ENCODE results near the gene CCDC57.

CCDC57 gene

DNA sequence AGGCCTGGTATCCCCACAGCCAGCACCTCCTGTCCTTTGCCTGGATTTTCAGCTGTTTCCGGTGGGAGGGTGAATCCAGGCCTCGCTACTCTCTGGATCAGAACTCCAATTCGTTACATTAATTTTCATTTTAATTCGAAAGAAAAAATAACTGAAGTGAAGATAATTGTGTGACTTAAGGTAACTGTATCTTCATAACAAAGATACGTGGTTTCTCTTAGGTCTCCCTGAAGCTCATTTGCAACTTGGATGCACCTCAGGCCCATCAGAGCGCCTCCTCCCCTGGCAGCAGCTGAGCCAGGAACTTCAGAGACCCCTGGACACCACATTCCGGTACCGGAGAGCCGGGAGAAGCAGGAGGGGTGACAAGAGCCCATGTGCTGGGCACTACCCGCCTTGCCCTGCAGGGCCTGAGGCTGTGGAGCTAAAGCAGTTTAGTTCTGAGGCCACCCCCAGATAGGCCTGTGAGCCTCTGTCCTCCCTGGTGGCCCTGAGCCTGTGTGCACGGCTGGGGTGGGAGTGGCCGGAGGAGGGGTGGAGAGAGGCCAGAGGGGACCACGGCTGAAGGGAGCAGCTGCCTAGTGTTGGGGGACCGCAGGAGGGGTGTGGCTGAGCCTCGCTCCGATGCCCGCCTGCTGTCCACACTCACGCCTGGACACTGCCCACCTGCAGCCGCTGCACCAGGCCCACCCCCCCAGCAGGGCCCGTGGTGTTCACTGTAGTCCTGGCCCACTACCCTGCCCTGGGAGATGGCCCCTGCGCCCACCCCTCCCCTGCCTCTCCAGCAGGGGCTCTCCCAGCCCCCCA, 135.7 kb downstream of the CCDC57 start:
- no peak for DNase-seq

DNA sequence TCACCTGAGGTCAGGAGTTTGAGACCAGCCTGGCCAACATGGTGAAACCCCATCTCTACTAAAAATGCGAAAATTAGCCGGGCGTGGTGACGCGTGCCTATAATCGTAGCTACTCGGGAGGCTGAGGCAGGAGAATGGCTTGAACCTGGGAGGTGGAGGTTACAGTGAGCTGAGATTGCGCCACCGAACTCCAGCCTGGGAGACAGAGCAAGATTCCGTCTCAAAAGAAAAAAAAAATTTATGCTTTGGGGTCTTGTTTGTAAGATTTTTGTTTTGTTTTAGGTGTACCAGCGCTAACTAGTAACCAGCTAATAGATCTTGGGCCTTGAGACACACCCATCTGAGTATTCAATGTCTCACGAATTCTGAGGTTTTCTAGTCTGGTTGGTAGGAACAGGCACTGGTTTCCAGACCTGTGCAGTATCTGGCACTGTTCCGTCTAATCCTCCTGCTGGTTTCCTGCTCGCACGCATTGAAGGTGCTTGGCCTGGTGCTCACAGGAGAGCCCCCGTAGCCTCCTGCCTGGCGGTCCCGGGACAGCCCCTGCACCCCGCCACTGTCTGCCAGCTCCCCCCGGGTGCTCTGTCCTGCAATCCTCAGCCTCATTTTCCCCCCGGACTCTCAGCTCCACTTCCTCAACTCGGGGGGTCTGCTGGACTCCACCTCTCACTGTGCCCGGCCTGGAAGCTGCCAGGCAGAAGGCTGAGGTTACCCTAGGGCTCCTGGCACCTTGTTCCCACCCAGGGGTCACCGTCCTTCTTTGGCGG, 136.4 kb downstream of the CCDC57 start:
- DNase-seq = no peak

DNA sequence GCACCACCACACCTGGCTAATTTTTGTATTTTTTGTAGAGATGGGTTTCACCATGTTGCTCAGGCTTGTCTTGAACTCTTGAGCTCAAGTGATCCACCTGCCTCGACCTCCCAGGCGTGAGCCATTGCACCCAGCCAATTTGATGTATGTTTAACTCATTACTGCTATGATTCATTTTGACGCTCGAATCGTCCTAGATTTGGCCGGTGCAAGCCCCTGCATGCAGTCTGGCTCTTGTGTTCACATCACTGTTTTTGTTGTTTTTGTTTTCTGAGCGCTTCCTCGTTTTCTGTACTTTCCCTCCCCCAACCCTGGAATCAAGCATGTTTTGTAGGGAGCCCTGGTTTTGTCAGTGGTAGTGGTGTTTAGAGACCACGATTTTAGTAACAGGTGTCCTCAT, 139.2 kb downstream of the CCDC57 start:
- no peak for DNase-seq

DNA sequence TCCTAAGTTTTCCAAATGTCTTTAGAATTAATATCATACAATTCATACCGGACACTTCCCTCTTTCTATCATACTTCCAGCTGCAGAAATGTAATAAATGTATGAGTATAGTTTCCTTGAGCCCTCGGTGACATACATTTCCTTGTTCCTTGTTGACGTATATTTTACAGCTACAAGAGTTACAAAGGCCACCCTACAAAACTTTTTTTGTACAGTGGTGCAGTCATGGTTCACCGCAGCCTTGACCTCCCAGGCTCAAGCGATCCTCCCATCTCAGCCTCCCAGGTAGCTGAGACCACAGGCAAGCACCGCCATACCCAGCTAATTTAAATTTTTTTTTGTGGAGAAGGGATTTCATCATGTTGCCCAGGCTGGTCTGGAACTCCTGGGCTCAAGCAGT, 139.8 kb downstream of the CCDC57 start:
- DNase-seq = no peak

DNA sequence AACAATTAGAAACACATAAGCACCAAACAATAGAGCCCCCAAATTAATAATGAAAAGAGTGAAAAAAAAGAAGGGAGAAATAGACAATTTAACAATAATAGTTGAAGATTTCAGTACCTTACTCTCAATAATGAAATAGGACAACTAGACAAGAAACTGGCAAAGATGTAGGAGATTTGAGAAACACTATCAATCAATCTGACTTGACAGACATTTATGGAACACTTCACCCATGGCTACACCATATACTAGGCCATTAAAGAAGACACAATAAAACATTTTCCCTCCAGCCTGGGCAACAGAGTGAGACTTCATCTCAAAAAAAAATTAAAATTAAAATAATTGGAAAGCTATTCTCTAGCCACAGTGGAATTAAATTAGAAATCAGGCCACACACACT, 142.0 kb downstream of the CCDC57 start:
- no peak for DNase-seq

DNA sequence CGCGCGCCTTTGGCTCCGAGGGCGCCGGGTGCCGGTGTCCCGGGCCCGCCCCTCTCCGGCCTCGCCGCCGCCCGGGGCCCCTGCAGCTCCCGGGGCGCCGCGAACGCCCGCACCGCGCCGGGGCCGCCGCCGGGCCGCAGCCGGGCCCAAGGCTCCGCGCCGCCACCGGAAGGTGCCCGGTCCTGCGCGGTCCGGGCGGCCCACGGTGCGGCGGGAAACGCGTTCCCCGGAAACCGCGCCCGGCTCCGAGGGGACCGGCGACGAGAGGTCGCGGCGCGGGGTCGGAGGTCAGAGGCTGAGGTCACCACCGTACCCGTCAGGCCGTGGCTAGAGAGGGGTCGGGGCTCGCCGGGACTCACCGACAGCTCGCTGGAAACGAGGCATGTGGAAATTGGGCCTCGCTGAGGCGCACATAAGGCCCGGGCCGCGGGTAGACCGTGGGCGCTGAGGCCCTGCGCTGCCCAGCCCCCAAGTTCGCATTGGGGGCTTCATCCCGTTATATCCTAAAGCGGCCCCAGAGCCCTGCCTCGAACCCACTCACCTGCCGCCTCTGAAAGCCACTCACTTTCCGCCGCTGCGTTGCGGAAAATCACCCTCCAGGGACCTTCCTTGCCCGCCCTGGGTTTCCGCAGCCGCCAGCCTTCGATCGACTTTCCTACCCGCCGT, 146.9 kb downstream of the CCDC57 start, which contains the start of gene DUS1L:
DUS1L (minus strand) TSS at position 167 of the 666 bp plus-strand sequence. CDS start 745 bp downstream, outside the sequence.
- peak; percentile 10 for DNase-seq

DNA sequence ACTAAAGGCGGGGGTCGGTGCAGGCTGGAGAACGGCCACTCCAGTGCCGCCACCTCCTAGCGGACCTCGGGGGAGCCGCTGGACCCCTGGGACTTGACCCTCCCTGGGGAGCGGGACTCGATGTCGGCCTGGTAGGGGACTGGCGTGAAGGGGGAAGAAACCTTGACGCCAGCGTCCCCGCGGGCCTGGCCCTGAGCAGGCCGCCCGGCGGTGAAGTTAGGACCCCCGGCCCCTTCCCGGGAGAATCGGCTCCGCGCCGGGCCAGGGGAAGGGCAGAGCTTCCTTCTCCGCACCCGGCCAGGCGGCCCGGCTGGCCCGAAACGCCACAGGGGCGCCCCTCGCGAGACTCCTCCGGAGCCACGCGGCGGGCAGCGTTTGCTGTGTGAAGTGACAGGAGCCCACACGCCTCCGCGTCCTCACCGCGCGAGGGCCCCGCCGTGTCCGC, 147.4 kb downstream of the CCDC57 start:
- DNase-seq = no peak

DNA sequence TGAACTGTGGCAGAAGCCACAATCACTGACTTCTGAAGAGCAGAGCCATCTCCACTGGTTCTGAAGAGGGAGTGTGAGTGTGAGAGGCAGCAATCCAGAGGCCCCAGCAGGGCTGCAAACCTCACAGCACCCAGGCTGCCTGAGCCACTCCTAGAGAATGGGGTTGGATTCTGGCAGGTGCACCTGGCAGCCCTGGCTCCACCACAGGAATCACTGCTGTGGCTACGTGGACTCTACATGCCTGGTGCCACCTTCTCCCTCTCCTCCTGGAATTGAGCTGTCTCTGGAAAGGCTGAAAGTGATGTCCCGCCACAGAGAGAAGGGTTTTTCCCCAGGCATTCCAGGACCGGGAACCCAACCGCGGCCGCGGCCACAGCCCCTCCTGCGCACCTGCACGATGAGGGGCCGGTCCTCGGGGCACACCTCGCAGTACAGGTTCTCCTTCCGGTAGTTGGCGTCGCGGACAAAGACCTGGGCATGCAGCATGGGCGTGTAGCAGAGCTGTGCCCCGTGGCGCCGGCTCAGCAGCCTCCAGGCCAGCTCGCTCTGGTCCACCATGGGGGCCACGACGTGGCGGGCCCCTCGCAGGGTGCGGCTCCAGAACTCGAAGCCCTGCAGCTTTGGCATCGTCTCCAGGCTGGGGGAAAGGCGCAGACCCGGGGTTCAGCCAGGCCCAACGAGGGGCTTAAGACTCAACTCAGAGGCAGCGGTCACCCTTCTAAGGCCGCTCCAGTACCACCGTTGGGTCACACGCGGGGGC, 148.0 kb downstream of the CCDC57 start:
- DNase-seq = peak; percentile 39

DNA sequence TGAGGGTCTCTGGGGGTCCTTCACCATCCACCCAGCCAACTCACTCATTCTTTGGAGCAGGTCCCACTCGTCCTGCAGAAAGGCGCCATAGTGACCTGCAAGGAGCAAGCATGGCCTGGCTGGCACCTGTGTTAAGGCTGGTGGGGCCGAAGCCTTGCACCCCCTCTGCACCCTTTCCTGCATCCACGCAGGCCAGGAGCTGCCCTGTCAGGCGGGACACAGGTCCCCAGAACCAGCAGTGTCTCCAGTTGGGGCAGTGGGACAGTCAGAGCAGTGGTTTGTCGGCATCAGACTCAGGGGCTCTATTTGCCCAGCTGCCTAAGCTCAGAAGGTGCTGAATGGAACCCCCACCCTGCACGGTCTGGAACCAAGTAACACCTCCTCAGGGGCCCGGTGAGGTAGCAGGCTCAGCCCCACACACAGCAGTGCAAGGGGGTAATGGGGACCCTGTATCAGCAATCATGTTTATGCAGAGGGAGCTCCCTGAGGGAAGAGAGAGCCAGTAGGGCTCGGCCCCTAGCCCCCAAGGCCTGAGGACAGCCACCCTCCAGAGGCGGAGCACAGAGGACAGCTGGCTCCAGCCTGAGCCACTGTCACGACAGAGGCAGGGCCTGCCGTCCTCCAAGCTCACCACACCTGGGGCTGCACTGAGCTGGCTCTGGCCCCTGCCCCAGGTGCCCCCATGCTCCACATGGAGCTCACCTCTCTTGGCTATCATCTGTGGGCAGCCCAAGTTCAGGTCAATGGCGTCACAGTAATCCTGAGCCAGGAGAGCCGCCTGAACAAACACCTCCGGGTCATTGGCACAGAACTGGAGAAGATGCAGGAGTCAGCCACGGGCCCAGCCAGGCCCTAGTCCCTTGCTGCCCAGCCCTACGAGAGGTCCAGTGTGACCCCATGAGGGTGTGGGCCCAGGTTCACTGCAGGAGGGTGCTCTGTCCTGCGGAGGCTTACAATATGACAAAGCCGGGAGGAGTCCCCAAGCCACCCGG, 148.9 kb downstream of the CCDC57 start:
- DNase-seq = no peak

DNA sequence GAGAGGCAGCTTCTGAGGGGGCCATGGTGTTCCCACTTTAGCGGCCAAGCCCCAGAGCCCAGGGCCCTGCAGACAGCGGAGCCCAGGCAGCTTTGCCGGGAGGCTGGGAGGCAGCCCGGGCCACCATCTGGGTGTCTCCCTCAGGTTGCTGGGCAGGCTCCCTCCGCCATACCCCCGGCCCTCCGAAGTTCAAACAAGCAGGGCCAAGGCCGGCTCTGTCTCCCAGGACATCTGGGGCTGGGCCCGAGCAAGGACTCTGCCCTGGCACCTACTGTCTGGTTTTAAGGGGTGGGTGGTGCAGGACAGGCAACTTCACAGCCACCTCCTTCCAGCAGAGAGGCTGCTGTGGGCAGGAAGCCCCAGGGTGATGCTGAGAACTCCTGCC, 149.7 kb downstream of the CCDC57 start:
- DNase-seq = no peak

DNA sequence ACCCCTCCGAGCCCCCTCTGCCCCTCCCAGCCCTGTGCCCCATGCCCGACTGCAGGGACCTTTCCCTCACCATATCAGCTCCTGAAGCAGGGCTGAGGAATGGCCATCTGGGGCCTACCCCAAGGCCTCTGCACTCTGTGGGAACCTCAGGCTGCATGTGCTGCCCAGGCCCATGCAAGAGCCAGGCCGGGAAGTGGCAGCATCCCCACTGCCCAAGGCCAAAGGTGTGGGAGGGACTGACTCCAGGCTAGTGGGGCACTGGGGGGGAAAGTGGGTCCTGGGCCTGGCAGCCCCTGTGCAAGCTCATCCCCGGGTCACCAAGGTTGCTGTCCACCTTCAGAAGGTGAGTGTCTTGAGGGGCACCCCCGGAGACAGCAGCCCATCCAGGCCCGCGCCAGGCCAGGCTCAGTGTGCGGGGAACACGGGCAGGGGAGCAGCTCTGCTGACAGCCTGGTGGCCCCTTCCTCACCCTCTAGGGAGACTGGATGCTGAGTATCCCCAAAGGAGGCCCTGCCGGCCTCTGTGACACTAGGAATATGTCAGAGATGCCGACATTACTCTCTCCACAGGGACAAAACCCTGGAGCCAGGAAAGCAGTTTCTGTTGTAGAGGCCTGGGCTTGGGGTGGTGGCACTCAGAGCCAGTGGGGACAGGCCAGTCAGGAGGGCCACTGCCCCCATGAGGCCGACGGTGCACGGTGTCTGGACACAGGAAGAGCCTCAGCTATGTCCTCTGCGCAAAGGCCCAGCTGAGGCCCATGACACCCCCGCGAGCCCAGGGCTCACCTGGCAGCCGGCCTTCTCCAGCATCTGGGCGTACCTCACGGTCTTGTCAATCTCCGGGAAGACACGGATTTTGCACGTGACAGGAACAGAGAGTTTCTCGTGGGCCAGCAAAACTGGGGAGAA, 150.3 kb downstream of the CCDC57 start:
- no peak for DNase-seq

DNA sequence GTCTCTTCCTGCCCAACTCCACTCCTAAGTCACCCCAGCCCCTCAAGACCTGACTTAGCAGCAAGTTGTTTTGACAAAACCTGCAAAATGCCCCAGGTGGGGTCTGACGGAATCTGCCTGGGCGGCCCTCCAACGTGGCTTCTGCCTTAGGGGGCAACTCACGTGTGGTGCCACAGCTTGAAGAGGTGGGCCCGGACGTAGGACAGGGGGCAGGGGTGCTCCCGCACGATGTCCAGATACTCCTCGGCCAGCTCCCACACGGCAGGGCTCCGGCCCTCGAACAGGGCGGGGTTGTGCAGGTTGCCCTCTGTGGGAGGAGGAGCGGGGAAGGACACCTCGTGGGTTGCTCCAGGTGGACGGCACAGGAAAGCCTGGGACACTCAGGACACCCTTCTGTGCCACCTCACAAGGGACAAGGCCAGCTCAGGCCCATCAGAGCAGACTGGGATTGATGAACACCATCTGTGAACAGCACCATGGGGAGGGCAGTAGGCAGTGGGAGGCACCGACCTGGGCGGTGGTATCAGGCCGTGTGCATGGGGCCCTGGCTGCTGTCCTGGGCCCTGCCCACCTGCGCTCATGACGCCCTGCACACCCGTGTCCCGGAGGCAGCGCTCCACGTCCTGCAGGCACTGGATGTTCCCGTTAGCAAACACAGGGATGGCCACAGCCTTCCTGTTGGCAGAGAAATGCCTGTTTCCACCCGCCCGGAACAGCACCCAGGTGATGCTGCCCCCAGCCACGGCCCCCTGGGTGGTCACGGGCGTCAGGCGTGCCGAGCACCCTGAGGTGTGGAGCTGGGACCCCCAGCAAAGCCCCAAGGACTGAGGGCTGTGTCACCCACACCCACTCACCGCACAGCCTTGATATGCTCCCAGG, 151.4 kb downstream of the CCDC57 start:
- DNase-seq = no peak

DNA sequence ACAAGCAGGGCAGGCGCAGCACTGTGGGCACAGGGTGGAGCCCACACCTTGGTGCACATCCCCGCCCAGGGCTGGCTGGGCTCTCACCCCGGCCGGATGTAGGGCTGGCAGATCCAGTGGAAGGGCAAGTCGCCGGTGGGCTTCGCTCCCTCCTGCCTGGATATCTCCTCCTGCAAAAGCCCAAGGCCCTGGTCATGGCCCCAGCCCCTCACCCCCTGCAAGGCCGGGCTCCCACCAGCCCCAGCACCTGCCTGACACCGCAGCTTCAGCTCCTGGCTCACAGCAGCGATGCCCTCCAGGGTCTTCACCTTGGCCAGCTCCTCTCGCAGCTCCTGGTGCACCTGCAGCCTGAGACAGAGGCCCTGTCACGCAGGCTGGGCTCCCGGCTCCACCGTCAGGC, 152.0 kb downstream of the CCDC57 start:
- no peak for DNase-seq

DNA sequence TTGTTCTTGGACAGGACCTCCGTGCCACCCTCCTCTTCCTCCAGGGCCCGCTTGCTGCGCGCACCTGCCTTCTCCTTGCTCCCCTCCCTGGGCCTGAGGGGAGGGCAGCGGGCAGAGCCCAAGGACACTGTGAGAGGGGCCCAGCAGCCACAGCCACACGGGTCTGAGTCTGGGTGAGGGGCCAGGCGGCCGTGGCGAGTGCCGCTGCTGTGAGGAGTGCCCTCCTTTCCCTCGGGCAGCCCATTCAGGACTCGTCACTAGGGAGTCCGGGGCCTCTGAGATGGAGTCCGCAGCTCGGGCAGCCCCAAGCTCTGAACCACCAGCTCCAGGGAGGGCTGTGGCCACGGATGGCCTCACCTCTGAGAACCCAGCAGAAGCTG, 152.7 kb downstream of the CCDC57 start:
- no peak for DNase-seq

DNA sequence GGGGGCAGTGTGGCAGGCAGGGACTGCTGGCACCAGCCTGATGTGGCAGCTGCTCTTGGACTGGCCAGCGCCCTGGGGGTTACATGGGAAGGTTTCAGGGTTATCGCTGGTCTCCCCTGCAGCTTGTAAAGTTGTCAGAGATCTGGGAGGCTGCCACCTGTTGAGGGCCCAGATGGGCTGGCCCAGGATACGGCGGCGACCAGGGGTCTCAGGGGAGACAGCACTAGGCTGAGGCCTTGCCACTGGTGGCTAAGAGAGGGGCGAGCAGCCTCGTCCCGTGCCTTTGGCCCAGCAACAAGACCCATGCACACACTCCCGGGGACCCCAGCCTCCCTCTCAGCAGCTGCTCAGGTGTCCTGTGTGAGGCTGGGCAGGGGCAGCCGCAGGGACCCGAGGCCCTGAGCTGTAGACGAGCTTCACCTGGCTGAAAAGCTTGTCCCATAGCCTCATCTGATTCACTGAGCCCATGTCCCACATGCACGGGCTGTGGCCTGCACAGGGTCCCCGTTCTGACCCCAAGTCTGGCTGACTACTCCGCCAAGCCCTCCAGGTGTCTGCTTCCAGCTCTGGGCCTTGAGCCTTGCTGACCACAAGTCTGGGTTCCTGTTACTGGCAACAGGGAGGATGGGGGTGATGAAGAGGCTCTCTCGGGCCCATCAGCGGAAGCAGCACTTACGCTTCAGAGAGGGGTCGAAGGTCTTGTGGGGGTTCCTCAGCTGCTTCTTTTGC, 153.2 kb downstream of the CCDC57 start:
- no peak for DNase-seq

DNA sequence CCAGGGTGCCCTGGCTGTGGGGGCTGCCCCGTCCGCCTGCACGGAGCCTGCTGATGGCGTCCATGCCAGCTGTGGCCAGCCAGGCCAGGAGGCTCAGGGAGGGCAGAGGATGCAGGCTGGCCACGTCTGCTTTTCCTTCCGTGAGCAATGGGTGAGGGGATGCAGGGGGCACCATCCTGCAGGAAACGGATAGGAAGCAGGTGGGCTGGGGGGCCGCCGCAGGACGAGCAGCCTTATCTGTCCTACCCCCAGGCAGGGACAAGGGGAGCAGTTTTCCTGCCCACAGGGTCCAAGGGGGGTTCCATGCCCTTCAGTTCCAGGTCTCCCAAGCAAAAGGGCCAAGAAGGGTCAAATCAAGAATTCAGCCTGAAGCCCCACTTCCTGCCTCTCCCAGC, 153.8 kb downstream of the CCDC57 start:
- DNase-seq = no peak

DNA sequence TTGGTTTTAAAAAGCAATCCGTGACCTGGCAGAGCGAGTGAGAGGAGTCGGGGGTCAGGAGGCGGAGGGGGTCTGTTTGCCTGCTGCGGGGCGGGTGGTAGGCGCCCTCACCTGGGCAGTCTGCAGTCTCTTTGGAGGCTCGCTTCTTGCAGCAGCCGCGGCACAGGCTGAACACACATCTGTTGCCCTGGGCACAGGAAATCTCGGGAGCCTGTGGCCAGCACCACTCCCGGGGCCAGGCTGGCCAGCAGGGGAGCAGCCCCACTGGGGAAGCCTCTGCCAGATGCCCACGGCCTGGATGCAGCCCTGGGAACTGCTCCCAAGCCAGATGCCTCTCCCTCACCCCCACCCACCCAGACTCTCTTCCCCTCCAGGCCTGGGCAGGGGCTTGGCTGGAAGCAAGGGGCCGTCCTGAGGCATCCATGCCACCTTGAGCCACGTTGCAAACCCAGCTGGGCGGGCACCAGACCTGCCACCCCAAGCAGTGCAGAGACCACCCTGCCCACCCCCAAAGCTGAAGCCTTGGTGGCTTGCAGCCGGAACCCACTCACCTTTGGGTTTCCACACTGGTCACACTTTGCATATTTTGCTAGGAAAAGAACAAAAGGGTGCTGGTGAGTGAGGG, 154.3 kb downstream of the CCDC57 start:
- no peak for DNase-seq

All from NCI-H510A treated with DMSO at 0.1 percent for 48 hours (cell line).